Stomach smooth muscle (tissue), 2 donors: ENCODE measurements around the gene HS1BP3.

Source experiments
- H3K27ac ChIP-seq: one replicate; pipeline ENCODE4 v1.7.0; 2013; ENCODE audit warnings: mild to moderate bottlenecking, low read length, inconsistent platforms
- H3K27me3 ChIP-seq, 2 donors: one replicate each; pipeline ENCODE4 v1.7.0; 2013; ENCODE audit warnings: low read length in 2 of 2; ENCODE audit not compliant: insufficient read depth in 2 of 2, control insufficient read depth in 1 of 2
- H3K36me3 ChIP-seq, 2 donors: one replicate each; pipeline ENCODE4 v1.7.0; 2013; ENCODE audit warnings: low read length in 2 of 2; ENCODE audit not compliant: control insufficient read depth in 2 of 2, insufficient read depth in 2 of 2
- H3K4me1 ChIP-seq: one replicate; pipeline ENCODE4 v1.7.0; 2013; ENCODE audit warnings: low read length; ENCODE audit not compliant: control insufficient read depth, insufficient read depth
- H3K4me3 ChIP-seq, 2 donors: one replicate each; pipeline ENCODE4 v1.7.0; 2013; ENCODE audit warnings: low read length in 2 of 2
- H3K9ac ChIP-seq, 2 donors: one replicate each; pipeline ENCODE4 v1.7.0; 2013; ENCODE audit warnings: low read length in 2 of 2, mild to moderate bottlenecking in 1 of 2
- H3K9me3 ChIP-seq, 2 donors: one replicate each; pipeline ENCODE4 v1.7.0; 2013; ENCODE audit warnings: low read length in 2 of 2; ENCODE audit not compliant: control insufficient read depth in 2 of 2
- donor health status: healthy.
- donor health status: Pancreatic carcinoma.

Gene HS1BP3

GRCh38 chr2:20615466-20616241 is 35.2 kb downstream of the HS1BP3 start:
- Histone ChIP-seq H3K9me3 (no peaks in the 10 kb centered on the region), H3K27ac (peak overlapping the region; percentile 100), H3K36me3 (peaks cover 0 to 2% of the 10 kb centered on the region in 2 donors), H3K4me1 (peaks cover 95% of the 10 kb centered on the region), H3K4me3 (peak overlapping the region in 1 of 2 donors; percentile 15), H3K9ac (peak overlapping the region; percentile 69 to 85), H3K27me3 (no peaks in the 10 kb centered on the region)

- Histone ChIP-seq H3K27me3 (no peaks in the 10 kb centered on the region), H3K27ac (peak overlapping the region; percentile 100), H3K4me3 (no peak overlapping the region), H3K4me1 (peaks cover 95% of the 10 kb centered on the region), H3K36me3 (peaks cover 0 to 1% of the 10 kb centered on the region in 2 donors), H3K9me3 (no peaks in the 10 kb centered on the region), H3K9ac (peak overlapping the region; percentile 7 to 64)
These were observed 35.8 kb downstream of the HS1BP3 start for GRCh38 chr2:20615068-20615465.

- peak overlapping the region in 1 of 2 donors; percentile 35 for H3K4me3 ChIP-seq
- peak overlapping the region; percentile 100 for H3K27ac ChIP-seq
- H3K4me1 ChIP-seq = peaks cover 95% of the 10 kb centered on the region
- H3K9me3 ChIP-seq = no peaks in the 10 kb centered on the region
- H3K27me3 ChIP-seq = no peaks in the 10 kb centered on the region
- no peaks in the 10 kb centered on the region for H3K36me3 ChIP-seq
- peak overlapping the region; percentile 34 to 64 for H3K9ac ChIP-seq
These were observed 36.5 kb downstream of the HS1BP3 start for GRCh38 chr2:20614201-20615067.

- H3K27me3 ChIP-seq = no peaks in the 10 kb centered on the region
- H3K9me3 ChIP-seq = no peaks in the 10 kb centered on the region
- peak overlapping the region in 1 of 2 donors; percentile 36 for H3K9ac ChIP-seq
- H3K4me1 ChIP-seq = peaks cover 94% of the 10 kb centered on the region
- H3K4me3 ChIP-seq = no peak overlapping the region
- H3K27ac ChIP-seq = peak overlapping the region; percentile 100
- no peaks in the 10 kb centered on the region for H3K36me3 ChIP-seq
These were observed 37.7 kb downstream of the HS1BP3 start for GRCh38 chr2:20612925-20613916.

GRCh38 chr2:20611844-20612356 is 39.0 kb downstream of the HS1BP3 start:
- H3K4me3 ChIP-seq = peak overlapping the region; percentile 11 to 44
- H3K9me3 ChIP-seq = no peaks in the 10 kb centered on the region
- peaks cover 81% of the 10 kb centered on the region for H3K4me1 ChIP-seq
- H3K9ac ChIP-seq = peak overlapping the region; percentile 44 to 64
- no peaks in the 10 kb centered on the region for H3K27me3 ChIP-seq
- H3K27ac ChIP-seq = peak overlapping the region; percentile 92
- no peaks in the 10 kb centered on the region for H3K36me3 ChIP-seq

- Histone ChIP-seq H3K27me3 (no peaks in the 10 kb centered on the region), H3K4me3 (peak overlapping the region; percentile 11 to 44), H3K36me3 (no peaks in the 10 kb centered on the region), H3K4me1 (peaks cover 74% of the 10 kb centered on the region), H3K9ac (peak overlapping the region; percentile 44 to 64), H3K9me3 (no peaks in the 10 kb centered on the region), H3K27ac (peak overlapping the region; percentile 92)
These were observed 39.6 kb downstream of the HS1BP3 start for GRCh38 chr2:20611077-20611843.

- Histone ChIP-seq H3K4me1 (peaks cover 68% of the 10 kb centered on the region), H3K9me3 (no peaks in the 10 kb centered on the region), H3K9ac (peak overlapping the region in 1 of 2 donors; percentile 42), H3K4me3 (no peak overlapping the region), H3K27me3 (no peaks in the 10 kb centered on the region), H3K27ac (peak overlapping the region; percentile 92), H3K36me3 (no peaks in the 10 kb centered on the region)
These were observed 40.9 kb downstream of the HS1BP3 start for GRCh38 chr2:20609995-20610357.

GRCh38 chr2:20609349-20609994 is 41.4 kb downstream of the HS1BP3 start:
- no peaks in the 10 kb centered on the region for H3K27me3 ChIP-seq
- peak overlapping the region; percentile 92 for H3K27ac ChIP-seq
- peak overlapping the region in 1 of 2 donors; percentile 22 for H3K4me3 ChIP-seq
- no peaks in the 10 kb centered on the region for H3K9me3 ChIP-seq
- H3K36me3 ChIP-seq = no peaks in the 10 kb centered on the region
- peak overlapping the region; percentile 42 to 48 for H3K9ac ChIP-seq
- peaks cover 68% of the 10 kb centered on the region for H3K4me1 ChIP-seq

- no peaks in the 10 kb centered on the region for H3K27me3 ChIP-seq
- H3K9me3 ChIP-seq = no peaks in the 10 kb centered on the region
- peak overlapping the region; percentile 92 for H3K27ac ChIP-seq
- peaks cover 66% of the 10 kb centered on the region for H3K4me1 ChIP-seq
- no peaks in the 10 kb centered on the region for H3K36me3 ChIP-seq
- peak overlapping the region in 1 of 2 donors; percentile 22 for H3K4me3 ChIP-seq
- H3K9ac ChIP-seq = peak overlapping the region; percentile 42 to 48
These were observed 42.1 kb downstream of the HS1BP3 start for GRCh38 chr2:20608666-20609348.
